GM19043 (cell line): ENCODE measurements around the gene PARP15.

Experiments used
- ATAC-seq: cut with Tn5 transposase; IDR thresholded peaks from one replicate; pipeline ENCODE4 v1.9.1; 2021; ENCODE audit warnings: low read depth; ENCODE audit not compliant: unreplicated experiment

The PARP15 gene

GRCh38 chr3:122568755-122569154 is 8.7 kb upstream of the PARP15 start:
- ATAC-seq: no peak

GRCh38 chr3:122572940-122573412 is 4.5 kb upstream of the PARP15 start:
- no peak for ATAC-seq

GRCh38 chr3:122576174-122576940 is 1.1 kb upstream of the PARP15 start:
- ATAC-seq: peak; percentile 80

- no peak for ATAC-seq
Observed at GRCh38 chr3:122578069-122578740, 755 bp downstream of the PARP15 start.

- ATAC-seq: no peak
Observed at GRCh38 chr3:122580470-122580869, 3.0 kb downstream of the PARP15 start.

- no peak for ATAC-seq
Observed at GRCh38 chr3:122581622-122582021, 4.2 kb downstream of the PARP15 start.

GRCh38 chr3:122582390-122582789 is 4.9 kb downstream of the PARP15 start:
- no peak for ATAC-seq

- ATAC-seq: no peak
Observed at GRCh38 chr3:122586098-122586497, 8.6 kb downstream of the PARP15 start.

- ATAC-seq: no peak
Observed at GRCh38 chr3:122586773-122587485, 9.5 kb downstream of the PARP15 start.

- ATAC-seq: no peak
Observed at GRCh38 chr3:122587572-122587971, 10.1 kb downstream of the PARP15 start.

- ATAC-seq: peak; percentile 71
Observed at GRCh38 chr3:122589297-122589696, 11.8 kb downstream of the PARP15 start.

GRCh38 chr3:122590610-122591009 is 13.2 kb downstream of the PARP15 start:
- ATAC-seq: no peak

- no peak for ATAC-seq
Observed at GRCh38 chr3:122594025-122594424, 16.6 kb downstream of the PARP15 start.

- no peak for ATAC-seq
Observed at GRCh38 chr3:122598151-122598550, 20.7 kb downstream of the PARP15 start.

GRCh38 chr3:122598556-122598955 is 21.1 kb downstream of the PARP15 start:
- ATAC-seq: peak; percentile 53

GRCh38 chr3:122602011-122602710 is 24.7 kb downstream of the PARP15 start:
- no peak for ATAC-seq

GRCh38 chr3:122603056-122603455 is 25.6 kb downstream of the PARP15 start:
- ATAC-seq: no peak

GRCh38 chr3:122606330-122606729 is 28.9 kb downstream of the PARP15 start:
- ATAC-seq: no peak

GRCh38 chr3:122608916-122609315 is 31.5 kb downstream of the PARP15 start:
- no peak for ATAC-seq

GRCh38 chr3:122609798-122610559 is 32.5 kb downstream of the PARP15 start:
- ATAC-seq: peak; percentile 94
